ENCODE results near the gene MFN1.

MFN1 gene

DNA sequence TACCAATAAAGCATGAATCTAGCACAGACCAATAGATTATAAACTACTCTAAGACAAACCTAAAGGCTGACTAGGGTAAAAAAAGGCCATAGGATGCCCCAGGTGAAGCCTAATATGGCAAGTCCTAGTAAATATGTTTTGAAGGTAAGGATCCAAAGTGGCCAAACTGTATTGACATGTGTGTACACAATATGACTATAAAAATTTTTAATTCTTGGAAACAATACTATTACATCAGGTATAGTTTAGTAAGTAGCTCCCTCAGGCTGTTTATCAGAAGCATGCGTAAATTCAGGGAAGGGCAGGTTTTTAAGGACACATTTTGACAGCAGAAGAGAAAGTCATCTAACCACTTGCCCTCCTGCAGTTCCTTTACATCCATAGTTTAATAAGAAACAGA is 84.9 kb downstream of the MFN1 start:
- DNase-seq: no peak

GRCh38 chr3:179436517-179436916 is 89.0 kb downstream of the MFN1 start:
- no peak for DNase-seq

DNA sequence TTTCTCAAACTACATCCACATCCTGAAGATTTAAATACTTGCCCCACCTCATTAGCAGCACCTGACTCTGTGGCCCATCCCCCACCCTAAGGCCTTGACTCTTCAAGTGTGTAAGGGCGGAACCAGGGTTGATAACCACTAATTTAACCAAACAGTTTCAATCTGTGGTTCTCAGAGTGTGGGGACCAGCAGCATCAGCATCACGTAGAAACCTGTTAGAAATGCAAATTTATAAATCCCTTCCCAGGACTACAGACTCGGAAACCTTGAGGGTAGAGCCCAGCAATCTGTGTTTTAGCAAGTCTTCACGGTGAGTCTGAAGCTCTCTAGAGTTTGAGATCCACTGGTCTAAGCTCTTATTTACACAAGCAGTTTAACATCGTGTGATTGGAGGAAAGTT is 91.3 kb downstream of the MFN1 start:
- DNase-seq: no peak

All from GOT3 (cell line).